ENCODE results near the gene TMEM187. TPM values are rescaled to one million over a fixed set of nuclear protein-coding genes. Genes with fewer than 3 reads are reported as not detected.
A peak's percentile ranks its signal among the peaks of the same experiment; 100 is the strongest.

TMEM187 gene
- total and polyA plus RNA-seq, 10 donors: 2.0 to 12.2 (median 5.6) TPM

DNA sequence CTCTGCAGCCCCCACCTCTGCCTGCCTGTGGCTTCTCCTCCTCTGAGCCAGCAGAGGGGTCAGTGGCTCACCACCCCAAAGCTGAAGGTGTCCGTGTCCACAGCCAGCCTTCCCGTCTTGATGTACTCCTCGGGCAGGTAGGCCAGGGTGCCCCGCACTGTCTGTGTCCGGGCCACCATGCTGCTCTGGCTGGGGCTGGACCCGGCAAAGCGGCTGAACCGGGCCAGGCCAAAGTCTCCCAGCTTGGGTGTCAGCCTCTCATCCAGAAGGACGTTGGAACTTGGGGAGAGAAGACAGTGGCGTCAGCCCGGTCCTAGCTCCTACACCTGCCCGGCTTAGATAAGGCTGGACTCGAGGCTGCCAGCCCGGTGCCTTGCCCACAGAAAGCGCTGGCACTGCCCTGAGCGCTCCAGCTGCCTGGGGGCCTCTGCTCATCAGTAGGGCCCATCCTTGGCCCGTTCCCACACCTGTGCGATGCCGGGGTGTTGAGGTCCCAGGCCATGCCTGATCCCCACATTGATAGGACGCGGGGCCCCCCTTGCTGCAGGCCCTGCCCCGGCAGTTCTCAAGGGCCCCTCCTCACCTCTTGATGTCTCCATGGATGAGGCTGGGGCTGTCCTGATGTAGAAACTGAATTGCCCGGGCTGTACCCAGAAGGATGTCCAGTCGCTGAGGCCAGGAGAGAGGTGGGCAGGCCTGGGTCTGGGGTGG is 44.0 kb downstream of the TMEM187 start:
- intact Hi-C loops (cut with DNase I; ENCODE audit: low total_unique reads): no loop called here
- Histone ChIP-seq H3K4me1 (peaks cover 0 to 79% (median 33%) of the 10 kb centered on the region in 6 donors), H3K9me3 (no peaks in the 10 kb centered on the region), H3K27me3 (replicated peaks in 1 of 7) (peaks cover 0 to 6% (median 0%) of the 10 kb centered on the region in 7 donors), H3K36me3 (peaks cover 0 to 69% (median 27%) of the 10 kb centered on the region in 6 donors), H3K27ac (peak overlapping the region in 1 of 8 donors; percentile 14), H3K4me3 (no peak overlapping the region)
- WGBS, 5 donors: 85 to 94% (median 93%) methylated on average over 6 to 24 of the region's 24 CpGs
- DNase-seq: no peak
- TF ChIP-seq, protein P1, sequence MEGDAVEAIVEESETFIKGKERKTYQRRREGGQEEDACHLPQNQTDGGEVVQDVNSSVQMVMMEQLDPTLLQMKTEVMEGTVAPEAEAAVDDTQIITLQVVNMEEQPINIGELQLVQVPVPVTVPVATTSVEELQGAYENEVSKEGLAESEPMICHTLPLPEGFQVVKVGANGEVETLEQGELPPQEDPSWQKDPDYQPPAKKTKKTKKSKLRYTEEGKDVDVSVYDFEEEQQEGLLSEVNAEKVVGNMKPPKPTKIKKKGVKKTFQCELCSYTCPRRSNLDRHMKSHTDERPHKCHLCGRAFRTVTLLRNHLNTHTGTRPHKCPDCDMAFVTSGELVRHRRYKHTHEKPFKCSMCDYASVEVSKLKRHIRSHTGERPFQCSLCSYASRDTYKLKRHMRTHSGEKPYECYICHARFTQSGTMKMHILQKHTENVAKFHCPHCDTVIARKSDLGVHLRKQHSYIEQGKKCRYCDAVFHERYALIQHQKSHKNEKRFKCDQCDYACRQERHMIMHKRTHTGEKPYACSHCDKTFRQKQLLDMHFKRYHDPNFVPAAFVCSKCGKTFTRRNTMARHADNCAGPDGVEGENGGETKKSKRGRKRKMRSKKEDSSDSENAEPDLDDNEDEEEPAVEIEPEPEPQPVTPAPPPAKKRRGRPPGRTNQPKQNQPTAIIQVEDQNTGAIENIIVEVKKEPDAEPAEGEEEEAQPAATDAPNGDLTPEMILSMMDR (IDR thresholded peaks at IDR 0.05 in 8 of 11, conservative IDR thresholded peaks at IDR 0.05 in 3 of 11): no peak
- TF ChIP-seq POLR2AphosphoS5 (IDR thresholded peaks at IDR 0.05) (no peak), POLR2A (IDR thresholded peaks at IDR 0.05) (no peak)

DNA sequence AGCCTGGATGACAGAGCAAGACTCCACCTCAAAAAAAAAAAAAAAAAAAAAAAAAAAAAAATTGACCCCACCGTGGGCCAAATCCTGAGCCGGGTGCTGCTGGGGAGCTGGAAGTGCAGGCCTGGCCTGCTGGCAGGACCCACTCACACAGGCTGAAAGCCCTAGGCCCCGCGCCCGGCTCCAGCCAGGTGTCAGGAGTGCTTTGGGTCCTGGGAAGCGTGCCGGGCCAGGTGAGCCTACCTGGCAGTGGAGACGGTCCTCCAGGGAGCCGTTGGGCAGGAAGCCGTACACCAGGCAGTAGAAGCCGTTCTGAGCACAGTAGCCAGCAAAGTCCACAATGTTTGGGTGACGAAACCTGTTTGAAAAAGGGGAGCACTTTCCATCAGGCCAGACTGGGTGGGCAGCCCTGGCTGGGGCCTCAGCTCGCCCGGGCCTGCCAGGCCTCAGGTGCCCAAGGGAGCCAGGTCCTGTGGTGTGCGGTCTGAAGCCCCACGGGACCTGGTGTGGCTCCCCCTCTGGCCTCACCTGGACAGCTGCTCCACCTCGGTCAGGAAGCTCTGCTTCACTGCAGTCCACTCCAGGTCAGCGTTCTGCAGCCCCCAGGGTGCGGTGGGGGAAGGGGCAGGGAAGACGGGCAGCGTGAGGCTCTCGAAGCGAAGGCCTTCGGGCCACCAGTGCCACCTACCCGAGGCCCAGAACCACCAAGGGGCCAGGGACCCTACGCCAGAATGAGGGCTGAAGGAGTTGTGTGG is 45.4 kb downstream of the TMEM187 start:
- Histone ChIP-seq H3K4me1 (peaks cover 0 to 76% (median 32%) of the 10 kb centered on the region in 6 donors), H3K36me3 (peaks cover 0 to 55% (median 22%) of the 10 kb centered on the region in 6 donors), H3K27ac (peak overlapping the region in 6 of 8 donors; percentile 80 to 94 (median 92)), H3K4me3 (peak overlapping the region in 4 of 8 donors; percentile 61 to 85 (median 64)), H3K27me3 (replicated peaks in 1 of 7) (peaks cover 0 to 6% (median 0%) of the 10 kb centered on the region in 7 donors), H3K9me3 (no peaks in the 10 kb centered on the region)
- WGBS, 5 donors: 50 to 92% (median 82%) methylated on average over 2 to 26 of the region's 26 CpGs
- no peak for DNase-seq
- TF ChIP-seq POLR2A (IDR thresholded peaks at IDR 0.05): no peak
- TF ChIP-seq, protein P1 (IDR thresholded peaks at IDR 0.05 in 8 of 11, conservative IDR thresholded peaks at IDR 0.05 in 3 of 11): no peak
- TF ChIP-seq POLR2AphosphoS5 (IDR thresholded peaks at IDR 0.05): no peak
- intact Hi-C loops (cut with DNase I; ENCODE audit: low total_unique reads): no loop called here

DNA sequence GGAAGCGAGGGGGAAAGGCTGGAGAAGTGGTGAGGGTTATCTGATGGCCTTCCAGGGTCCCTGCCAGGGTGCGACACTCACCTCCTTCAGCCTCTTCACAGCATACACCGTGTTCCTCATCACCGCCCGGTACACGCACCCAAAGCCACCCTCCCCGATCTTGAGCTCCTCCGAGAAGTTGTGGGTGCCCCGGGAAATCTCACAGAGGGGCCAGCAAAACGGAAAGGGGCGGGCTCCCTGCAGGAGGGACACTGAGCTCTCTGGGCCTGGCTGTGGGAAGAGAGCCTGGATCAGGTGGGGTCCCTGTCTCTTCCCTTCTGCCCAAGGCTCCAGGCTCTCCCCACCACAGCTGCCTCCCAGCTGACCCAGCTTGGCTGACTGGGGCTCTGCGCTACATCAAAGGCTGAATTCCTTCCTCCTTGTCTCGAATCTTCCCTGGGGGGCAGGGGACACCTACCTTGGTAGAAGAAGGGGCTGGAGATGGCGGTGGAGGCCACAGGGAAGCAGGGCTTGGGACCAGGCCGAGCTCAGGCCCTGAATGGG is 46.0 kb downstream of the TMEM187 start:
- Histone ChIP-seq H3K9me3 (no peaks in the 10 kb centered on the region), H3K27me3 (replicated peaks in 1 of 7) (peaks cover 0 to 6% (median 0%) of the 10 kb centered on the region in 7 donors), H3K4me1 (peaks cover 0 to 69% (median 26%) of the 10 kb centered on the region in 6 donors), H3K27ac (peak overlapping the region; percentile 60 to 94 (median 88)), H3K4me3 (peak overlapping the region; percentile 37 to 85 (median 62)), H3K36me3 (peaks cover 0 to 49% (median 22%) of the 10 kb centered on the region in 6 donors)
- TF ChIP-seq, protein P1 (IDR thresholded peaks at IDR 0.05 in 8 of 11, conservative IDR thresholded peaks at IDR 0.05 in 3 of 11): no peak
- no peak for TF ChIP-seq POLR2AphosphoS5 (IDR thresholded peaks at IDR 0.05)
- TF ChIP-seq POLR2A (IDR thresholded peaks at IDR 0.05): no peak
- intact Hi-C loops (cut with DNase I; ENCODE audit: low total_unique reads): no loop called here
- no peak for DNase-seq
- 54 to 72% (median 63%) methylated on average over 15 of the region's 15 CpGs; no CpG with 5 or more reads in 1 of the 5 donors for WGBS, 5 donors

All from spleen (tissue), 11 donors.